Thyroid gland (tissue), 4 donors: ENCODE results near the gene GRIK4. TPM values are rescaled to one million over a fixed set of nuclear protein-coding genes. Genes with fewer than 3 reads are reported as not detected.

Source experiments
- DNase-seq, 2 donors: peaks; one replicate each; pipeline ENCODE4 v3.0.0-alpha.2; 2019
- H3K27ac ChIP-seq, 3 donors: fragments of 200-600 bp; sonication (generic); 1 replicate in 2 of 3; 2 replicates in 1 of 3; pipeline ENCODE4 v1.5.1; 2016 to 2019; ENCODE audit warnings: mild to moderate bottlenecking in 1 of 3, moderate library complexity in 1 of 3
- H3K27me3 ChIP-seq: fragments of 200-600 bp; sonication (generic); one replicate; pipeline ENCODE4 v1.5.1; 2019
- H3K36me3 ChIP-seq, 2 donors: fragments of 200-600 bp; sonication (generic); one replicate each; pipeline ENCODE4 v1.5.1; 2016 to 2019
- H3K4me1 ChIP-seq, 2 donors: fragments of 200-600 bp; sonication (generic); one replicate each; pipeline ENCODE4 v1.5.1; 2017 to 2019
- H3K4me3 ChIP-seq, 3 donors: fragments of 200-600 bp; sonication (generic); replicated peaks in 1 of 3; 1 replicate in 2 of 3; 2 replicates in 1 of 3; pipeline ENCODE4 v1.5.1; 2016; ENCODE audit warnings: mild to moderate bottlenecking in 1 of 3
- H3K9me3 ChIP-seq: fragments of 200-600 bp; sonication (generic); one replicate; pipeline ENCODE4 v1.5.1; 2017
- POLR2A ChIP-seq, 2 donors: fragments of 450-650 bp; IDR thresholded peaks; one replicate each; pipeline ENCODE4 v1.6.1; 2017; ENCODE audit warnings: antibody characterized with exemption in 2 of 2, mild to moderate bottlenecking in 2 of 2, moderate library complexity in 1 of 2
- WGBS, 2 donors: methylation state at CpG; one replicate each; pipeline ENCODE4 v1.1.5; 2017; 5-methylcytosine and 5-hydroxymethylcytosine counted together
- intact Hi-C: fragments of 100-400 bp; cut with DNase I; formaldehyde crosslinking; loops from one replicate; pipeline ENCODE4 v1.15.1; 2023
- total RNA-seq, 4 donors: library from RNA; depleted of rRNA; stranded (reverse); fragments of >200 nt; gene quantifications; one replicate each; pipeline ENCODE4 v1.2.3, GENCODE V29; 2016
- TF ChIP-seq, protein P1 (sequence below), 6 experiments: fragments of 200-600 bp in 3 of 6; fragments of 450-650 bp in 3 of 6; sonication (generic) in 3 of 6; IDR thresholded peaks; one replicate each; pipeline ENCODE4 v1.5.1; 2016 to 2019; ENCODE audit warnings: antibody characterized with exemption in 6 of 6, mild to moderate bottlenecking in 2 of 6, inconsistent platforms in 1 of 6, moderate library complexity in 1 of 6

Gene GRIK4
- total RNA-seq, 4 donors from 2014 or later = 0.54 to 3.7 (median 0.99) TPM

- intact Hi-C loops = loop anchor here (5.0 kb wide), 1 partner anchor 447 kb away; no protein-coding TSS in a partner anchor
Observed at GRCh38 chr11:120954381-120954780, 442.8 kb downstream of the GRIK4 start.

DNA sequence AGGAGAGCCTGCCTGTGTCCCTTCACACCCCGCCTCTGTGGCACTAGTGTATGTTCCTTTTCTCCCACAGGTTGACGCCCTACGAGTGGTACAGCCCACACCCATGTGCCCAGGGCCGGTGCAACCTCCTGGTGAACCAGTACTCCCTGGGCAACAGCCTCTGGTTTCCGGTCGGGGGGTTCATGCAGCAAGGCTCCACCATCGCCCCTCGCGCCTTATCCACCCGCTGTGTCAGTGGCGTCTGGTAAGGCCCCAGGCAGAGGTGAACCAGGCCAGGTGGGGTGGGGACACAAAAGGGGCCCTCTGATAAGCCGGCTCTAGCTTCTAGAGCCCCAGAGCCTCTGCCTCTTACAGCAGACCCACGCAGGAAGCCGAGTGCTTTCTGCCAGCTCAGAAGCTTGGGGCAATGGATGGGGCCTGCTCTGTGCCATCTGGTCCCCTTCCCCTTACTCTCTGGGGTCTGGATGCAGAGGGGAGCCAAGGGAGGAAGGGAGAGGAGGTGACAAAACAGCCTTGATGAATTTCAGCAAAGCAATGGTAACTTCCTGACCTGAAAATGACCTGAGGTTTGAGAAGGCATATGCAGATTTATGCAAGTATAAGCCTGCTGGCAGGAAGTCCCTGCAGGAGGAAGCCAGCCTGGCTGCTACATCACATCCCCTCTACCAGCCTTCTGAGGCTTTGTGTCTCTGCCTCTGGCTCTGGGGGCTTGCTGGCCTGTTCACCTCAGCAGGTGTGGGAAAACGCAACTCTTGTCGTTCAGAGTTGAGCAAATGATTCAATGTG, 445.4 kb downstream of the GRIK4 start:
- TF ChIP-seq, protein P1, sequence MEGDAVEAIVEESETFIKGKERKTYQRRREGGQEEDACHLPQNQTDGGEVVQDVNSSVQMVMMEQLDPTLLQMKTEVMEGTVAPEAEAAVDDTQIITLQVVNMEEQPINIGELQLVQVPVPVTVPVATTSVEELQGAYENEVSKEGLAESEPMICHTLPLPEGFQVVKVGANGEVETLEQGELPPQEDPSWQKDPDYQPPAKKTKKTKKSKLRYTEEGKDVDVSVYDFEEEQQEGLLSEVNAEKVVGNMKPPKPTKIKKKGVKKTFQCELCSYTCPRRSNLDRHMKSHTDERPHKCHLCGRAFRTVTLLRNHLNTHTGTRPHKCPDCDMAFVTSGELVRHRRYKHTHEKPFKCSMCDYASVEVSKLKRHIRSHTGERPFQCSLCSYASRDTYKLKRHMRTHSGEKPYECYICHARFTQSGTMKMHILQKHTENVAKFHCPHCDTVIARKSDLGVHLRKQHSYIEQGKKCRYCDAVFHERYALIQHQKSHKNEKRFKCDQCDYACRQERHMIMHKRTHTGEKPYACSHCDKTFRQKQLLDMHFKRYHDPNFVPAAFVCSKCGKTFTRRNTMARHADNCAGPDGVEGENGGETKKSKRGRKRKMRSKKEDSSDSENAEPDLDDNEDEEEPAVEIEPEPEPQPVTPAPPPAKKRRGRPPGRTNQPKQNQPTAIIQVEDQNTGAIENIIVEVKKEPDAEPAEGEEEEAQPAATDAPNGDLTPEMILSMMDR (IDR thresholded peaks at IDR 0.05) = no peak
- TF ChIP-seq POLR2A (IDR thresholded peaks at IDR 0.05) = no peak
- peaks cover 4% of the 10 kb centered on the region in 2 donors for H3K4me1 ChIP-seq
- no peak for DNase-seq
- H3K27ac ChIP-seq = no peak overlapping the region
- H3K9me3 ChIP-seq = no peaks in the 10 kb centered on the region
- no peaks in the 10 kb centered on the region for H3K27me3 ChIP-seq
- H3K4me3 ChIP-seq = no peak overlapping the region
- H3K36me3 ChIP-seq = no peaks in the 10 kb centered on the region
- 84 to 88% methylated on average over 9 to 12 of the region's 16 CpGs for WGBS, 2 donors
- intact Hi-C loops = no loop called here

More at GRCh38 chr11:120954381-120954780, 442.8 kb downstream of the GRIK4 start:
- no peaks in the 10 kb centered on the region for H3K27me3 ChIP-seq
- no peak overlapping the region for H3K27ac ChIP-seq
- 82 to 90% methylated on average over 2 to 4 of the region's 7 CpGs for WGBS, 2 donors
- no peaks in the 10 kb centered on the region for H3K9me3 ChIP-seq
- H3K36me3 ChIP-seq = no peaks in the 10 kb centered on the region
- H3K4me1 ChIP-seq = peaks cover 4% of the 10 kb centered on the region in 2 donors
- no peak for DNase-seq
- no peak overlapping the region for H3K4me3 ChIP-seq
- TF ChIP-seq POLR2A (IDR thresholded peaks at IDR 0.05) = no peak
- TF ChIP-seq, protein P1 (IDR thresholded peaks at IDR 0.05) = no peak

GRCh38 chr11:120958185-120958584, 446.6 kb downstream of the GRIK4 start:
- 94 to 96% methylated on average over 13 to 14 of the region's 14 CpGs for WGBS, 2 donors
- Histone ChIP-seq H3K27ac (no peak overlapping the region), H3K27me3 (no peaks in the 10 kb centered on the region), H3K4me3 (no peak overlapping the region), H3K36me3 (no peaks in the 10 kb centered on the region), H3K9me3 (no peaks in the 10 kb centered on the region), H3K4me1 (no peaks in the 10 kb centered on the region)
- no peak for DNase-seq
- intact Hi-C loops = no loop called here
- no peak for TF ChIP-seq POLR2A (IDR thresholded peaks at IDR 0.05)
- TF ChIP-seq, protein P1 (IDR thresholded peaks at IDR 0.05) = no peak

DNA sequence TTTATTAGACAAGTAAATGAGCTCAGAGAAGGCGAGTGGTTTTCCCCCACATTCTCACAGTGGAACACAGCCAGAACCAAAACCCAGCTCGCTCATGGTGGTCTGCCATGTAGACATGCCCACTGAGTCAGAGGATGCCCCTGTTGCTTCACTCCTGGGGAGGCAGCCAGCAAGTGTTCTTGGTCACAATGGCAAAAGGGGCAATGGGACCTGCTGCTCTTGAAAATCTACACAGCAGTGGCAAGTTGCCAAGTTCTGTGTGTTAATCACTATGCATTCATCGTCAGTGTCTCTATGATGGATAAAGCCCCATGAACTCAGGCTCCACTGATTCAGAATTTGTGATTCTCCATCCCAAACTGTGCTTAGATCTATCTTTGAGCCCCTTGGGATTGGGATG, 447.6 kb downstream of the GRIK4 start:
- intact Hi-C loops = no loop called here
- Histone ChIP-seq H3K27me3 (no peaks in the 10 kb centered on the region), H3K27ac (no peak overlapping the region), H3K36me3 (no peaks in the 10 kb centered on the region), H3K9me3 (no peaks in the 10 kb centered on the region), H3K4me3 (no peak overlapping the region), H3K4me1 (no peaks in the 10 kb centered on the region)
- DNase-seq = no peak
- 76 to 86% methylated on average over 3 of the region's 3 CpGs for WGBS, 2 donors
- no peak for TF ChIP-seq POLR2A (IDR thresholded peaks at IDR 0.05)
- TF ChIP-seq, protein P1 (IDR thresholded peaks at IDR 0.05) = no peak

GRCh38 chr11:120964857-120965256, 453.3 kb downstream of the GRIK4 start:
- TF ChIP-seq, protein P1 (IDR thresholded peaks at IDR 0.05) = no peak
- TF ChIP-seq POLR2A (IDR thresholded peaks at IDR 0.05) = no peak
- 92 to 98% methylated on average over 1 of the region's 1 CpG for WGBS, 2 donors
- intact Hi-C loops = no loop called here
- H3K27ac ChIP-seq = no peak overlapping the region
- no peaks in the 10 kb centered on the region for H3K9me3 ChIP-seq
- H3K4me1 ChIP-seq = no peaks in the 10 kb centered on the region
- no peak overlapping the region for H3K4me3 ChIP-seq
- no peaks in the 10 kb centered on the region for H3K36me3 ChIP-seq
- DNase-seq = no peak
- no peaks in the 10 kb centered on the region for H3K27me3 ChIP-seq
